Activated T-cell treated with anti-CD3 and anti-CD28 coated beads, Interleukin-2, amount 50 U/mL, for 1 hour (primary cell): ENCODE results near the gene RIPK1.

ENCODE experiments used
- DNase-seq: peaks from one replicate; pipeline ENCODE4 v3.0.0-alpha.2; 2020

The RIPK1 gene

DNA sequence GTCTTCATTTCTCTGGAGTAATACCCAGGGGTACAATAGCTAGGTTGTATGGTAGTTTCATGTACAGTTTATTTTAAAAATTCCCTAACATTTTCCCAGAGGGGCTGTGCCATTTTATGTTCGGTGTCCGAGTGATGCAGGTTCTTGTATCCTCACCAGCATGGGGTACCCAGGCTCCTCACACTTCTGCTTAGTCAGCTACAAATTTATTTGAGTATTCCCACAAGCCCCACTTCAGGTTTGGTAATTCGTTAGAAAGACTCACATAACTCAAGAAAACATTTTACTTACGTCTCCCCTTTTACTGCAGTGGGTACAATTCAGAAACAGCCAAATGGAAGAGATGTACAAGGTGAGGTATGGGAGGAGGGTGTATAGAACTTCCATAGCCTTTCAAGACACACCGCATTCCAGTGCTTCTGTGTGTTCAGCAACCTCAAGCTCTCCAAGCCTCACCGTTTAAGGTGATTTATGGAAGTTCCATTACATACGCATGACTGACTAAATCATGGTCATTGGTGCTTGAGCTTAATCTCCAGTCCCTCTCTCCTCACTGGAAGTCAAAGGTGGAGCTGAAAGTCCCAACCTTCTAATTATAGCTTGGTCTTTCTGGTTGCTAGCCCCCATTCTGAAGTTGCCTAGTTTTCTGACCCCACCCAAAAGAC lies 18.1 kb downstream of the RIPK1 start:
- DNase-seq: no peak

- no peak for DNase-seq
Measured at GRCh38 chr6:3088446-3088845, 20.2 kb downstream of the RIPK1 start.

- DNase-seq: no peak
Measured at GRCh38 chr6:3088968-3089367, 20.7 kb downstream of the RIPK1 start.

GRCh38 chr6:3090013-3090412 lies 21.7 kb downstream of the RIPK1 start:
- DNase-seq: no peak

- no peak for DNase-seq
Measured at GRCh38 chr6:3094815-3095214, 26.5 kb downstream of the RIPK1 start.

- DNase-seq: no peak
Measured at GRCh38 chr6:3102875-3103274, 34.6 kb downstream of the RIPK1 start.

DNA sequence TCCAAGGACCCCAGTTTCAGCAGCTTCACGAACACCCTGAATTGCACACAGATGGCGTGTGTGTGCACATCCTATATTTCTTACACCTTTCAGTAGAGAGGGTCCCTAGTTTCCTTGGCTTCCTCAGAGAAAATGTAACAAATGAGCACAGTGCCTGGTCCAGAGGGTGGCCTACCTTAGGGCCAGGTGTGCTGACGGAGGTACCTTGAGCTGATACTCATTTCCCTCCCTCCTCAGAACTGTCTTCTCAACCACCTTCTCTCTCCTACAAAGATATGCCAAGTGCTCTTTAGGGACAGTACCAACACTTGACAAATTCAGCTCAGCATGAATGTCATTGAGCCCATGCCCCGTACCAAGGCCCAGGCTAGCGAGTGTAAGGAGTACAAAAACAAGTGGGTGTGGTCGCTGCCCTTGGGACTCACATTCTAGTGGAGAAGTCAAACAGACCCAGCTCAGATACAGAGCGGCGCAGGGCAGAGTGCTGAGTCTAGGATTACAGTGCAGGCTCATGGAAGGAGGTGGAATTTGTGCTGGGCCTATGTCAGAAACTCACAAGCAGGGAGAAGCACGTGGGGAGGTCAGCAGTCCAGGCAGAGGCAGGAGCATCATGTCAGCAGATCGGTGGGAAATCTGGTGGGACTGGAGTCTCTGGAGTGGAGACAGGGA lies 40.6 kb downstream of the RIPK1 start:
- no peak for DNase-seq

- DNase-seq: no peak
Measured at GRCh38 chr6:3109761-3110160, 41.5 kb downstream of the RIPK1 start.

DNA sequence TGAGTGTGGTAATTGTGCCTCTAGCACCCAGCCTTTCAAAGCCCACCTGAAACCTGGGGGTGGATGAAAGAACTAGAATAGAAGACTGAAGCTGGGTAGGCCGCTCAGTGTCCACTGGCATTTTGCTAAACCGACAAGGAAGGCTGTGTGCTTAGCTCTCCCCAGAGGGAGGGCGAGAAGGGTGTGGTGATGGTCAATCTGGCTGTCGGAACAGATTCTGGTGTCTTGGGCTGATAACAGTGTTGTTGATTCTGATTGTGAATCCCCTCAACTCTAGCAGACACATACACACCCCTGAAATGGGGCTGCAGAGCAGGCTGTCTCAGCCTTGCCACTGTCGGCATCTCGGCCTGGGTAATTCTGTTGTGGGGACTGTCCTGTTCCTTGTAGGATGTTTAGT lies 46.1 kb downstream of the RIPK1 start:
- DNase-seq: no peak

- no peak for DNase-seq
Measured at GRCh38 chr6:3117912-3118352, 49.6 kb downstream of the RIPK1 start.

- DNase-seq: peak; percentile 100
Measured at GRCh38 chr6:3118353-3119039, 50.2 kb downstream of the RIPK1 start, which contains the start of gene BPHL. BPHL (plus strand) TSS chr6:3118711; CDS start chr6:3118741, 30 bp downstream.

DNA sequence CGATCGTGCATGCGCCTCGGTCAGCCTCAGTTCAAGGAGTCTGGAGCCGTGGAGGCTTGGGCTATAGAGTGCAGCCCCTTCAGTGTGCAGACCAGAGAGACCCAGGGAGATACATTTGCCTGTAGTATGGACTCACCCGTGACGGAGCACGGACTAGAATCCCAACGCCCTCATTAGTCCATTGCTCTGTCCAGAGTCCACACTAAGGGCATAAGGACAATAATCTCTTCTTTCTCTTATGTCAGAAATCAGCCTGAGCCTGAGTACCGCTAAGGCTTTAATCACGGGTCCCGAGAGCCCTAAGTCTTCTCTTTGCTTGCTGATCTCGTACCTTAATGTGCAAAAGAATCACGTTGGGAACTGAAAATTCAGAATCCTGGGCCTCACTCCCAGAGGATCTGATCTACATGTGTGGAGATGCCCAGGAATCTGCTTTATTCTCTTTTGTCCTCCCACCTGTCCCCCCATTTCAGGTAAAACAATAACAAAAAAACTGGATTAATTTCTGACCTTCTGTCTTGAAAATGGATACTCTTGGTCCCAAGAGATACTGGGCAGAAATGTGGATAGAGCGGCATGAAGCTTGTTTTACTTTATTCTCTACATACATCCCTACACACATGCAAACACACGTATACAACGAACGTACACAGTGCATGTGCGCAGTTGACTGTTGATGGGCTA lies 50.9 kb downstream of the RIPK1 start:
- no peak for DNase-seq

GRCh38 chr6:3120765-3121089 lies 52.4 kb downstream of the RIPK1 start:
- no peak for DNase-seq

DNA sequence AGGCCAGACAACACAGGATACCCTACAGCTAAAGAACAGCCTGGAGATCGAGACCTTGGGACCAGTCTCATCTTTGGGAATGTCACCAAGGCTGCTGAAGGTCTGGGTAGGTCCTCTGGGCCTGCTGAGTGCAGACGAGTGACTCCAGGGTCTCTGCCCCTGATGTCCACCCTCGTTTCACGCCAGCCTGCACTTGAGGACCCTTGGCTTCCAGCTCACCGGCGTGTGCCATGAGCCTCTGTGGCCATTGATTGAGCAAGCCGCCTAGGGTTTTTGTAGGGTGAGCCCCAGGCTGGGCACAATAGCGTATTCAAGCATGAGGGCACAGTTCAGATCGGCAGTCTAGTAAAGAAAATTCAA lies 54.5 kb downstream of the RIPK1 start:
- no peak for DNase-seq

DNA sequence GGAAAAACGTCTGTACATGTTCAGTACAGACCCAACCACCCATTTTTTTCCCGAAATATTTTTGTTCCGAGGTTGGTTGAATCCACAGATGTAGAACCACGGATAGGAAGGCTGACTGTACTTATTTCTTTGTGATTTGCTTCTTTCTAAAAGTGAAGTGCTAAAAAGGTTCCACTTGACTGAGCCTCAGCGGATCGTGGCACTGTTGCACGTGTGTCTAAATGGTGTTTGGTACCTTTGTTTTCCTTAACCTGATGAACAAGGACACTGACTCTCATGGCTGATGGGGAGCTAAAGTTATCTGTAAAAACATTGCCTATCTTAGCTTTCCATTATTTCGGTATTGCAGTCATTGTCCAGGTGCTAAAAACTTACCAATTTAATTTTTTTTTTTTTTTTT lies 56.4 kb downstream of the RIPK1 start:
- DNase-seq: no peak

DNA sequence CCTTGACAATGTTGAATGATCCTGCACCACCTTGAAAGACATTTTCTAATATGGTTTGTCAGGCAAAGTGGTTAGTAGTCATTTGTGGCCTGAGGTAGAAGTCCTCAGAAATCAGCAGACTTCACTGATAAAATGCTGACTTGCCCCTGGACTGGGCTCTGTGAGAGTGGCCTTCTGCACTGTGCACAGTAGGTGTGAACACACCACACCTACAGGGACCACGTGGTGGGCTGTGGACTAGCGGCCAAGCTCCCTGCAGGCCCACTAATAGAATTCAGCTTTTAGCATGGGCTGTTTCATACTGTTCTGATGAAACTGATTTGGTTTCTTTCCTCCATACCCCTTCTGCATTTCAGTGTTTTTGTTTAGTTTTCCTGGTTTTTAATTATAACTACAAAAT lies 57.5 kb downstream of the RIPK1 start:
- no peak for DNase-seq

DNA sequence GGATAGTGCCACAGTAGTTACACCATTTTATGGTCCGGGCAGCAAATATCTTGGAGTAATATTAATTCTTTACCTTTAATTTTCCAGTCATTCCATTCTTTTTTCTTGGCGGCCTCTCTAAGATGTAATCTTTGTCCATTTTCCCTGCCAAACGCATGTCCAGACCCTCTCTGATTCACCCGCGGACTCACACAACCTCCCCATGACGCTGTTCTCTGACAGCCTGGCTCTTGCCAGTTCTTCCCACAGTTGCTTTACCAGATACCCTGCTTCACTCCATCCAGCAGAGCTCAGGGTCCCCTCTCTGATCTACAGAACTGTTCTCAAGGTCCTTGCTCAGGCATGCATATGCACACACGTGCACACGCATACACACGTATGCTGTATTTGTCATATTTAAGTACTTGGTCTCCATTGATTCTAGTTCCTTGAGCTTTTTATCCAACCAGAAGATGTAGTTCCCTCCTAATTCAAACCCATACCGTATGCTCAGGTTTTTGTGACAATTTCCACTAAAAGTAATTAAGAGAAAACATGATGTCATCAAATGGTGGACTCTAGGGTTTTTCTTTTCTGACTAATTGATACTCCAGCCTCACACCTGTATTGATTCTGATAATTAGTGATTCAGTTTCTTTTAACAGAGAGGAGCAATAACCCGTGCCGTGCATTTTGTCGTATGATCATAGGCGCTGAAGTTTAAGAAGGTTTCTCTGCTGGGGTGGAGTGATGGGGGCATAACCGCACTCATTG lies 60.2 kb downstream of the RIPK1 start:
- DNase-seq: no peak

- no peak for DNase-seq
Measured at GRCh38 chr6:3131695-3132094, 63.4 kb downstream of the RIPK1 start.

GRCh38 chr6:3133515-3133914 lies 65.2 kb downstream of the RIPK1 start:
- no peak for DNase-seq

GRCh38 chr6:3135668-3136291 lies 67.5 kb downstream of the RIPK1 start:
- DNase-seq: no peak

- DNase-seq: no peak
Measured at GRCh38 chr6:3136292-3137011, 68.2 kb downstream of the RIPK1 start.
